Common myeloid progenitor, CD34-positive (primary cell): Measurements from ENCODE around the gene GCK.
"Not testable (repeated sequence)": the region's sequence is repeated elsewhere in the genome, so short reads cannot be mapped to it uniquely, and the experiment has no call there.

Experiments used
- CTCF ChIA-PET: fragments of 350-600 bp; sonication (Branson Sonifier 250); formaldehyde crosslinking; loops from one replicate; lab custom pipeline; 2021; ENCODE audit warnings: antibody characterized with exemption; lab: Charles Lee
- POLR2A ChIA-PET: fragments of 350-600 bp; sonication (Branson Sonifier 250); formaldehyde crosslinking; loops from one replicate; lab custom pipeline; 2021; ENCODE audit warnings: antibody characterized with exemption; lab: Charles Lee
- DNase-seq, 3 donors: peaks; one replicate each; pipeline versions ENCODE4 v3.0.0 to v3.0.0-alpha.2; 2013
- H3K27ac ChIP-seq, 2 experiments: 1 replicate in 1 of 2; 2 replicates in 1 of 2; pipeline ENCODE4 v1.7.0; 2013; ENCODE audit warnings: inconsistent platforms in 2 of 2, low read length in 2 of 2, mild to moderate bottlenecking in 2 of 2, low read depth in 1 of 2, moderate library complexity in 1 of 2; ENCODE audit not compliant: severe bottlenecking in 2 of 2, insufficient read depth in 1 of 2, poor library complexity in 1 of 2
- H3K27me3 ChIP-seq, 5 experiments: replicated peaks in 2 of 5; 1 replicate in 3 of 5; 2 replicates in 2 of 5; pipeline versions ENCODE4 v1.6.1 to v1.7.0; 2013; ENCODE audit warnings: low read length in 4 of 5, mild to moderate bottlenecking in 2 of 5, moderate library complexity in 2 of 5, inconsistent platforms in 1 of 5; ENCODE audit not compliant: insufficient read depth in 5 of 5, control insufficient read depth in 4 of 5
- H3K36me3 ChIP-seq, 4 experiments: 1 replicate in 2 of 4; 2 replicates in 2 of 4; pipeline versions ENCODE4 v1.6.1 to v1.7.0; 2013; ENCODE audit warnings: low read length in 3 of 4, control low read depth in 1 of 4, mild to moderate bottlenecking in 1 of 4; ENCODE audit not compliant: control insufficient read depth in 4 of 4, insufficient read depth in 4 of 4
- H3K4me1 ChIP-seq, 4 experiments: 1 replicate in 3 of 4; 2 replicates in 1 of 4; pipeline versions ENCODE4 v1.6.1 to v1.7.1; 2013; ENCODE audit warnings: low read length in 3 of 4, mild to moderate bottlenecking in 3 of 4, control low read depth in 1 of 4, inconsistent platforms in 1 of 4, moderate library complexity in 1 of 4; ENCODE audit not compliant: control insufficient read depth in 4 of 4, insufficient read depth in 4 of 4; ENCODE audit errors: control extremely low read depth in 1 of 4
- H3K4me3 ChIP-seq, 7 experiments: 1 replicate in 4 of 7; 2 replicates in 3 of 7; pipeline versions ENCODE4 v1.5.1 to v1.7.0; 2013; ENCODE audit warnings: mild to moderate bottlenecking in 7 of 7, low read length in 6 of 7, moderate library complexity in 6 of 7, inconsistent platforms in 2 of 7, low read depth in 2 of 7, control low read depth in 1 of 7; ENCODE audit not compliant: insufficient read depth in 4 of 7, control insufficient read depth in 1 of 7; ENCODE audit errors: extremely low read depth in 1 of 7
- H3K9me3 ChIP-seq, 5 experiments: 1 replicate in 4 of 5; 2 replicates in 1 of 5; pipeline versions ENCODE4 v1.6.1 to v1.7.1; 2013; ENCODE audit warnings: low read length in 4 of 5, mild to moderate bottlenecking in 2 of 5, inconsistent platforms in 1 of 5, low read depth in 1 of 5, moderate library complexity in 1 of 5; ENCODE audit not compliant: control insufficient read depth in 4 of 5, insufficient read depth in 2 of 5; ENCODE audit errors: control extremely low read depth in 1 of 5
- WGBS: methylation state at CpG from one replicate; pipeline ENCODE4 v1.1.5; 2013; ENCODE audit not compliant: insufficient coverage; 5-methylcytosine and 5-hydroxymethylcytosine counted together

GCK gene

GRCh38 chr7:44126574-44126973 lies 62.7 kb downstream of the GCK start:
- H3K4me3 ChIP-seq, H3K9me3 ChIP-seq, DNase-seq, H3K27me3 ChIP-seq, H3K36me3 ChIP-seq, H3K27ac ChIP-seq, POLR2A ChIA-PET: not testable (repeated sequence)
- H3K4me1 ChIP-seq: peaks cover 10 to 38% (median 21%) of the 10 kb centered on the region in 4 experiments
- CTCF ChIA-PET: interaction anchor here (1.4 kb wide), 1 partner anchor 16 kb away, joined by 3 read pairs; no protein-coding TSS in a partner anchor
- WGBS: 97% methylated on average over 3 of the region's 4 CpGs

- no peak overlapping the region for H3K4me3 ChIP-seq
- peaks cover 0 to 6% (median 3%) of the 10 kb centered on the region in 5 experiments for H3K9me3 ChIP-seq
- DNase-seq: no peak
- ChIA-PET CTCF (interaction anchor here (1.0 kb wide), 1 partner anchor 15 kb away, joined by 3 read pairs; no protein-coding TSS in a partner anchor), POLR2A (interaction anchor here (0.7 kb wide), 1 partner anchor 1856 kb away, joined by 3 read pairs; no protein-coding TSS in a partner anchor)
- H3K27me3 ChIP-seq: no peaks in the 10 kb centered on the region
- peaks cover 0 to 23% (median 10%) of the 10 kb centered on the region in 4 experiments for H3K36me3 ChIP-seq
- peaks cover 10 to 41% (median 21%) of the 10 kb centered on the region in 4 experiments for H3K4me1 ChIP-seq
- 100% methylated on average over 1 of the region's 6 CpGs for WGBS
- H3K27ac ChIP-seq: no peak overlapping the region
These were observed 64.4 kb downstream of the GCK start for GRCh38 chr7:44124822-44125202.

GRCh38 chr7:44123190-44124003 lies 65.8 kb downstream of the GCK start, which contains the start of gene POLD2:
TSS of gene POLD2 (minus strand) at chr7:44123548. CDS start at chr7:44122053, 1,495 bp downstream.
- H3K27ac ChIP-seq: peak within 1 kb of the TSS; percentile 54 to 84
- H3K36me3 ChIP-seq: peaks cover 0 to 33% (median 21%) of the 10 kb centered on the region in 4 experiments
- no peaks in the 10 kb centered on the region for H3K27me3 ChIP-seq
- CTCF ChIA-PET: interaction anchor here (0.9 to 1.1 kb wide), 4 partner anchors 8 to 24 kb away, joined by 3 to 4 read pairs (median 3); partner anchors contain the start of gene AEBP1
- peaks cover 0 to 6% (median 3%) of the 10 kb centered on the region in 5 experiments for H3K9me3 ChIP-seq
- DNase-seq: peak; percentile 95 to 98 (median 97)
- WGBS: under 1% methylated on average over 55 of the region's 86 CpGs
- peaks cover 10 to 32% (median 20%) of the 10 kb centered on the region in 4 experiments for H3K4me1 ChIP-seq
- POLR2A ChIA-PET: interaction anchor here (0.8 kb wide), 1 partner anchor 49 kb away, joined by 3 read pairs; no protein-coding TSS in a partner anchor
- H3K4me3 ChIP-seq: peak within 1 kb of the TSS; percentile 62 to 91 (median 81)

- ChIA-PET CTCF (interaction anchor here (0.9 to 1.1 kb wide), 4 partner anchors 9 to 23 kb away, joined by 3 to 4 read pairs (median 3); partner anchors contain the start of gene AEBP1), POLR2A (no interaction called here)
- Histone ChIP-seq H3K27ac (peak overlapping the region in 1 of 2 experiments; percentile 82), H3K36me3 (peaks cover 2 to 41% (median 28%) of the 10 kb centered on the region in 4 experiments), H3K4me3 (peak overlapping the region in 6 of 7 experiments; percentile 62 to 91 (median 83)), H3K27me3 (no peaks in the 10 kb centered on the region), H3K9me3 (peaks cover 0 to 4% (median under 1%) of the 10 kb centered on the region in 5 experiments), H3K4me1 (peaks cover 10 to 26% (median 19%) of the 10 kb centered on the region in 4 experiments)
- no peak for DNase-seq
- 75% methylated on average over 1 of the region's 1 CpG for WGBS
These were observed 66.7 kb downstream of the GCK start for GRCh38 chr7:44122529-44122928.

GRCh38 chr7:44121761-44122420 lies 67.3 kb downstream of the GCK start:
- Histone ChIP-seq H3K9me3 (no peaks in the 10 kb centered on the region), H3K36me3 (peaks cover 2 to 48% (median 31%) of the 10 kb centered on the region in 4 experiments), H3K27me3 (no peaks in the 10 kb centered on the region), H3K4me3 (peak overlapping the region in 2 of 7 experiments; percentile 87 to 91), H3K27ac (no peak overlapping the region), H3K4me1 (peaks cover 10 to 26% (median 19%) of the 10 kb centered on the region in 4 experiments)
- no peak for DNase-seq
- ChIA-PET POLR2A (no interaction called here), CTCF (interaction anchor here (0.9 kb wide), 1 partner anchor 23 kb away, joined by 3 read pairs; no protein-coding TSS in a partner anchor)
- 97% methylated on average over 11 of the region's 12 CpGs for WGBS

GRCh38 chr7:44120395-44120794 lies 68.8 kb downstream of the GCK start:
- WGBS: 100% methylated on average over 3 of the region's 6 CpGs
- POLR2A ChIA-PET: no interaction called here
- H3K9me3 ChIP-seq: no peaks in the 10 kb centered on the region
- H3K4me3 ChIP-seq: no peak overlapping the region
- no peak for DNase-seq
- CTCF ChIA-PET: no interaction called here
- H3K4me1 ChIP-seq: peaks cover 10 to 26% (median 19%) of the 10 kb centered on the region in 4 experiments
- no peaks in the 10 kb centered on the region for H3K27me3 ChIP-seq
- H3K27ac ChIP-seq: no peak overlapping the region
- peaks cover 2 to 63% (median 44%) of the 10 kb centered on the region in 4 experiments for H3K36me3 ChIP-seq
